GM18867 (cell line): ENCODE results near the gene TRAF7.
A peak's percentile ranks its signal among the peaks of the same experiment; 100 is the strongest.
"Not testable (repeated sequence)": the region's sequence is repeated elsewhere in the genome, so short reads cannot be mapped to it uniquely, and the experiment has no call there.

Experiments
- ATAC-seq: cut with Tn5 transposase; IDR thresholded peaks from one replicate; pipeline ENCODE4 v1.9.1; 2021; ENCODE audit warnings: mild to moderate bottlenecking, moderate library complexity; ENCODE audit not compliant: unreplicated experiment

TRAF7 gene

GRCh38 chr16:2197765-2198164 lies 42.2 kb downstream of the TRAF7 start:
- ATAC-seq, result no peak

GRCh38 chr16:2198283-2198682 lies 42.7 kb downstream of the TRAF7 start:
- no peak for ATAC-seq

- ATAC-seq, result no peak
Observed at GRCh38 chr16:2199095-2199494, 43.5 kb downstream of the TRAF7 start.

GRCh38 chr16:2199621-2200139 lies 44.1 kb downstream of the TRAF7 start:
- no peak for ATAC-seq

- ATAC-seq, result no peak
Observed at GRCh38 chr16:2200313-2200712, 44.7 kb downstream of the TRAF7 start.

- ATAC-seq, result not testable (repeated sequence)
Observed at GRCh38 chr16:2203119-2203688, 47.6 kb downstream of the TRAF7 start.

GRCh38 chr16:2204416-2205103 lies 49.0 kb downstream of the TRAF7 start:
- ATAC-seq, result no peak

- ATAC-seq, result peak; percentile 81
Observed at GRCh38 chr16:2205104-2205966, 49.8 kb downstream of the TRAF7 start, which contains the start of gene MLST8. MLST8 (plus strand) TSS chr16:2205454; CDS start chr16:2206086, 632 bp downstream.

GRCh38 chr16:2205967-2206313 lies 50.4 kb downstream of the TRAF7 start:
- ATAC-seq, result peak; percentile 10

GRCh38 chr16:2206420-2206779 lies 50.8 kb downstream of the TRAF7 start:
- ATAC-seq, result no peak

GRCh38 chr16:2206780-2207433 lies 51.3 kb downstream of the TRAF7 start:
- no peak for ATAC-seq

GRCh38 chr16:2207872-2208271 lies 52.3 kb downstream of the TRAF7 start:
- no peak for ATAC-seq

GRCh38 chr16:2208308-2208707 lies 52.7 kb downstream of the TRAF7 start:
- ATAC-seq, result no peak

- ATAC-seq, result no peak
Observed at GRCh38 chr16:2208772-2209171, 53.2 kb downstream of the TRAF7 start.

- no peak for ATAC-seq
Observed at GRCh38 chr16:2209258-2210008, 53.9 kb downstream of the TRAF7 start.

GRCh38 chr16:2210009-2210332 lies 54.4 kb downstream of the TRAF7 start:
- no peak for ATAC-seq

- ATAC-seq, result no peak
Observed at GRCh38 chr16:2210386-2211365, 55.1 kb downstream of the TRAF7 start, which contains the start of gene BRICD5. BRICD5 (minus strand) TSS chr16:2210863; CDS start chr16:2210833, 30 bp downstream.

- ATAC-seq, result no peak
Observed at GRCh38 chr16:2211923-2212347, 56.4 kb downstream of the TRAF7 start.
